ENCODE results near the gene NOX5. TPM values are rescaled to one million over a fixed set of nuclear protein-coding genes. Genes with fewer than 3 reads are reported as not detected.

The NOX5 gene
- total and polyA plus RNA-seq, 2 of the 4 experiments (the other 2 are of a cell fraction): 0.07 TPM; not detected in 1

DNA sequence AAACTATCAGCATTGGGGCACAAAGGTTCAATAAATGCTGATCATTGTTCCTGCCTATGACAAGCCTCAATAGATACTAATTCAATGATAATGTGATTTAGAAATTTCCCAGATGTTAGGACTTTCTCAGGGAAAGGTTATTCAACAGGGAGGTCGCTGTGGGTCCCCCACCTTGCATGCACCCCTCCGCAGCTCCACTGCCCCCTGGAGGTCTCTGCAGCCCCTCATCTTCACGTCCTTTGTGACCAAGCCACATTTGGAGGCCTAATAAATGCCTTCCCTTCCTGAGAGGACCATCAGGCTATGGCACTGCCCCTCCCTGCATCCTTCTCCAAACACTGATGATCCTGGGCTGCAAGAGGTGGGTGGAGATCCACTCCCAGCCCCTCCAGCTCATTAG is 50.2 kb downstream of the NOX5 start:
- no peak for ATAC-seq (ENCODE audit: low read depth)
- Histone ChIP-seq H3K4me2 (ENCODE audit: low read depth, low read length) (no peak overlapping the region), H3K9me3 (ENCODE audit: control insufficient read depth, insufficient read depth, low read length) (peaks cover 2% of the 10 kb centered on the region; the same call in 1 of the 2 replicates), H3K4me3 (ENCODE audit: insufficient read depth, low read depth, low read length) (no peak overlapping the region), H3K4me1 (ENCODE audit: control insufficient read depth, insufficient read depth, low read length) (no peaks in the 10 kb centered on the region), H2BK120ac (ENCODE audit: low read depth, low read length) (no peak overlapping the region), H2AK5ac (ENCODE audit: low read depth, low read length) (no peak overlapping the region), H4K8ac (ENCODE audit: low read depth in 2 of 2, low read length in 2 of 2) (no peak overlapping the region), H3K9ac (ENCODE audit: low read depth, low read length) (no peak overlapping the region), H4K91ac (ENCODE audit: insufficient read depth, low read depth, low read length) (no peak overlapping the region), H3K79me1 (ENCODE audit: low read depth in 1 of 2, low read length in 2 of 2) (no peaks in the 10 kb centered on the region), H4K5ac (ENCODE audit: low read depth, low read length) (no peak overlapping the region), H2BK20ac (ENCODE audit: low read depth, low read length) (no peak overlapping the region), H3K14ac (replicated peaks; ENCODE audit: low read depth, low read length) (no peak overlapping the region), H2AK9ac (replicated peaks; ENCODE audit: low read depth, low read length, poor library complexity) (no peak overlapping the region), H2AFZ (replicated peaks; ENCODE audit: low read length, poor library complexity) (no peak overlapping the region), H3K4ac (ENCODE audit: low read depth, low read length) (no peak overlapping the region), H4K20me1 (ENCODE audit: insufficient read depth, low read length) (no peaks in the 10 kb centered on the region), H3K56ac (ENCODE audit: extremely low read depth, insufficient read depth, low read length) (no peak overlapping the region), H2BK15ac (ENCODE audit: low read depth, low read length) (no peak overlapping the region), H3K27ac (ENCODE audit: insufficient read depth, low read length) (no peak overlapping the region), H2BK5ac (ENCODE audit: low read depth, low read length, poor library complexity, severe bottlenecking) (no peak overlapping the region), H3K23ac (ENCODE audit: low read depth, low read length) (no peak overlapping the region; the same call in 1 of the 2 replicates), H3K18ac (ENCODE audit: low read depth, low read length) (no peak overlapping the region), H3K9me1 (ENCODE audit: insufficient read depth, low read length) (no peaks in the 10 kb centered on the region; the same call in 1 of the 2 replicates), H3K36me3 (ENCODE audit: control insufficient read depth, insufficient read depth, low read length) (no peaks in the 10 kb centered on the region), H3K27me3 (ENCODE audit: control insufficient read depth, insufficient read depth, low read length) (peaks cover 4% of the 10 kb centered on the region; the same call in 1 of the 2 replicates)
- POLR2A ChIA-PET (ENCODE audit: unreplicated experiment): no interaction called here
- WGBS, 2 experiments (ENCODE audit: extremely low coverage in 2 of 2, insufficient read length in 1 of 2): 60% methylated on average over 1 of the region's 3 CpGs; no CpG with 5 or more reads in 1 of the 2 experiments
- BruUV-seq (replicated peaks): no TSS peak
- intact Hi-C loops (cut with micrococcal nuclease) (no loop called here), dilution Hi-C loops (cut with HindIII; ENCODE audit: low sequenced_read_pairs, unreplicated experiment) (no loop called here), in situ Hi-C loops (cut with MboI; ENCODE audit: low sequenced_read_pairs) (loop anchor here (5.0 kb wide), 2 partner anchors 158 to 333 kb away; no protein-coding TSS in a partner anchor)
- TF ChIP-seq CHD1 (IDR thresholded peaks at IDR 0.05; ENCODE audit: low read depth, low read length): no peak
- TF ChIP-seq MXI1 (IDR thresholded peaks at IDR 0.05; ENCODE audit: borderline replicate concordance, low read depth, low read length): no peak
- TF ChIP-seq, protein P1, sequence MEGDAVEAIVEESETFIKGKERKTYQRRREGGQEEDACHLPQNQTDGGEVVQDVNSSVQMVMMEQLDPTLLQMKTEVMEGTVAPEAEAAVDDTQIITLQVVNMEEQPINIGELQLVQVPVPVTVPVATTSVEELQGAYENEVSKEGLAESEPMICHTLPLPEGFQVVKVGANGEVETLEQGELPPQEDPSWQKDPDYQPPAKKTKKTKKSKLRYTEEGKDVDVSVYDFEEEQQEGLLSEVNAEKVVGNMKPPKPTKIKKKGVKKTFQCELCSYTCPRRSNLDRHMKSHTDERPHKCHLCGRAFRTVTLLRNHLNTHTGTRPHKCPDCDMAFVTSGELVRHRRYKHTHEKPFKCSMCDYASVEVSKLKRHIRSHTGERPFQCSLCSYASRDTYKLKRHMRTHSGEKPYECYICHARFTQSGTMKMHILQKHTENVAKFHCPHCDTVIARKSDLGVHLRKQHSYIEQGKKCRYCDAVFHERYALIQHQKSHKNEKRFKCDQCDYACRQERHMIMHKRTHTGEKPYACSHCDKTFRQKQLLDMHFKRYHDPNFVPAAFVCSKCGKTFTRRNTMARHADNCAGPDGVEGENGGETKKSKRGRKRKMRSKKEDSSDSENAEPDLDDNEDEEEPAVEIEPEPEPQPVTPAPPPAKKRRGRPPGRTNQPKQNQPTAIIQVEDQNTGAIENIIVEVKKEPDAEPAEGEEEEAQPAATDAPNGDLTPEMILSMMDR (conservative IDR thresholded peaks at IDR 0.05; ENCODE audit: low read depth, low read length): no peak
- TF ChIP-seq RAD21 (IDR thresholded peaks at IDR 0.05; ENCODE audit: low read length): no peak
- TF ChIP-seq NFE2L2 (IDR thresholded peaks at IDR 0.05; ENCODE audit: low read depth, low read length): no peak
- TF ChIP-seq POLR2A (IDR thresholded peaks at IDR 0.05; ENCODE audit: low read depth, low read length): no peak
- TF ChIP-seq, protein P2, sequence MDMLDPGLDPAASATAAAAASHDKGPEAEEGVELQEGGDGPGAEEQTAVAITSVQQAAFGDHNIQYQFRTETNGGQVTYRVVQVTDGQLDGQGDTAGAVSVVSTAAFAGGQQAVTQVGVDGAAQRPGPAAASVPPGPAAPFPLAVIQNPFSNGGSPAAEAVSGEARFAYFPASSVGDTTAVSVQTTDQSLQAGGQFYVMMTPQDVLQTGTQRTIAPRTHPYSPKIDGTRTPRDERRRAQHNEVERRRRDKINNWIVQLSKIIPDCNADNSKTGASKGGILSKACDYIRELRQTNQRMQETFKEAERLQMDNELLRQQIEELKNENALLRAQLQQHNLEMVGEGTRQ (IDR thresholded peaks at IDR 0.05; ENCODE audit: low read depth, low read length): no peak
- TF ChIP-seq FOS (IDR thresholded peaks at IDR 0.05; ENCODE audit: low read depth, low read length): no peak
- no peak for TF ChIP-seq MAZ (IDR thresholded peaks at IDR 0.05; ENCODE audit: borderline replicate concordance, low read depth, low read length)
- TF ChIP-seq RCOR1 (IDR thresholded peaks at IDR 0.05; ENCODE audit: insufficient replicate concordance, low read length): no peak
- no peak for TF ChIP-seq SMC3 (IDR thresholded peaks at IDR 0.05; ENCODE audit: low read depth, low read length)
- TF ChIP-seq, protein P3, sequence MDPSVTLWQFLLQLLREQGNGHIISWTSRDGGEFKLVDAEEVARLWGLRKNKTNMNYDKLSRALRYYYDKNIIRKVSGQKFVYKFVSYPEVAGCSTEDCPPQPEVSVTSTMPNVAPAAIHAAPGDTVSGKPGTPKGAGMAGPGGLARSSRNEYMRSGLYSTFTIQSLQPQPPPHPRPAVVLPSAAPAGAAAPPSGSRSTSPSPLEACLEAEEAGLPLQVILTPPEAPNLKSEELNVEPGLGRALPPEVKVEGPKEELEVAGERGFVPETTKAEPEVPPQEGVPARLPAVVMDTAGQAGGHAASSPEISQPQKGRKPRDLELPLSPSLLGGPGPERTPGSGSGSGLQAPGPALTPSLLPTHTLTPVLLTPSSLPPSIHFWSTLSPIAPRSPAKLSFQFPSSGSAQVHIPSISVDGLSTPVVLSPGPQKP (IDR thresholded peaks at IDR 0.05; ENCODE audit: borderline replicate concordance, low read depth, low read length): no peak
- TF ChIP-seq CEBPB (IDR thresholded peaks at IDR 0.05; ENCODE audit: low read depth, low read length): no peak
- no peak for TF ChIP-seq MAFK (IDR thresholded peaks at IDR 0.05; ENCODE audit: low read depth, low read length)
- TF ChIP-seq BHLHE40 (IDR thresholded peaks at IDR 0.05; ENCODE audit: low read depth, low read length): no peak
- TF ChIP-seq RFX5 (IDR thresholded peaks at IDR 0.05; ENCODE audit: low read depth, low read length): no peak
- CTCF ChIA-PET: no interaction called here
- no peak for DNase-seq
